GM19467 (cell line): ENCODE measurements around the gene SIAH1.
A peak's percentile ranks its signal among the peaks of the same experiment; 100 is the strongest.
"Not testable (repeated sequence)": the region's sequence is repeated elsewhere in the genome, so short reads cannot be mapped to it uniquely, and the experiment has no call there.

ENCODE experiments used
- ATAC-seq: cut with Tn5 transposase; IDR thresholded peaks from one replicate; pipeline ENCODE4 v1.9.1; 2021; ENCODE audit warnings: mild to moderate bottlenecking, moderate library complexity; ENCODE audit not compliant: unreplicated experiment

Gene SIAH1

DNA sequence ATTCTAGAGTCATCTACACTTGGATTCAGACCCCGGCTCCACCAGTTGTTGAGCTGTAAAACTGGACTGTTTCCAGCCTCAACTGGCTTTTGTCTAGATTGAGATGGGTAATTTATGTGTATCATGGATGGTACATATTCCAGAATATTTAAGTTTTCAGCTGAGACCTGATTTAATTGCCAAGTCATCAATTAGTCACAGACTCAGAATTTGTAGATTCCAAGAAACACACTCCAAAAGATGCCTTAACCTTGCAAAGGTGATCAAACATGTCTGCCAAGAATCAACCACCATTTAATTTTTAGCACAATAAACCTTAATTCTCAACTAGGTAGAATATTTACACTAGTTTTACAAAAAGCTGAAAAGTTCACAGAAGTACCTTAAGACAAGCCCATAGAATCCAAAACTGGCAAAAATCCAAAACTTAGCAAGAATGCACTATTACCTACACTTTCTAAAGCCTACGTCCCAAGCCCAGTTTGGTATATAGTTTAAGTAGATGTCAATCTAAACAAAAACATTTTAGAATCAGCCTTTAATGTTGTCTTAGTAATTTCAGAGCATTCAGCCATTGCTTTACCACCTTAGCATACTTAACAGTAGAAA is 17.7 kb downstream of the SIAH1 start:
- no peak for ATAC-seq

DNA sequence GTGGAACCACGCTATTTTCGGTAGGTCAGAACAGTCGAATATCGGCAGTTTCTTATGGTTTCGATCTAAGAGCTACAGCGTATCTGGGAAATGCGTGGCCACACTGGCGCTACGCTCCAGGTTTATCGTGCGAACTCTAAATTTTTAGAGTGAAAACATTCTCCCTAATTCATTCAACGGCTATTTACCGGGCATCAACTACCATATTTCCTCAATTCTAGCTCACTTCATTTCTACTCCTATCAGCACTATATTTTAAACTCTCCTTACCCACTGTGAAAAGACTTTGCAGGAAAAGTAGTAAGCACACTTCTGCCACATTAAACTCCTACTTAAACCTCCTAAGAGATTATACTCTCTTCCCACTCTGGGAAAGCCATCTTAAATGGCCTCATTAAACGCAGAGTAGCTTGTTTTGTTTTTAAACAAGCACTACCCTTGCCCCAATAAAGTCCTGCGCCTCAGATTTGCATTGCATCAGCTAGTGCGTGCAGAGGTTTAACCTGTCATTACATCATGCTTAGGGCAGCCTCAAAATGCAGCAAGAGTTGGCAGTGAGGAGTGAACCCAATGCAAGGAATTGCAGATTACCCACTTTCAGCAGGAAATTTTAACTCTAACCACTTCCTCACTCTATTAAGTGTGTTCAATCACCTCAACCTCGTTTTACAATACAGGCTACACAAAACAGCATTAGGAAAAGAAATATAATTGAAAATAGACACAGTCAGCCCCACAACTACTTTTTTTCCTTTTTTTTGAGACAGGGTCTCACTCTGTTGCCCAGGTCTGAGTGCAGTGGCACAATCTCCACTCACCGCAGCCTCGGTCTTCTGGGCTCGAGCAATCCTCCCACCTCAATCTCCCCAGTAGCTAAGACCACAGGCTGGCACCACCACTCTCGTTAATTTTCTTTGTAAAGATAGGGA is 18.8 kb downstream of the SIAH1 start:
- ATAC-seq = peak; percentile 41

DNA sequence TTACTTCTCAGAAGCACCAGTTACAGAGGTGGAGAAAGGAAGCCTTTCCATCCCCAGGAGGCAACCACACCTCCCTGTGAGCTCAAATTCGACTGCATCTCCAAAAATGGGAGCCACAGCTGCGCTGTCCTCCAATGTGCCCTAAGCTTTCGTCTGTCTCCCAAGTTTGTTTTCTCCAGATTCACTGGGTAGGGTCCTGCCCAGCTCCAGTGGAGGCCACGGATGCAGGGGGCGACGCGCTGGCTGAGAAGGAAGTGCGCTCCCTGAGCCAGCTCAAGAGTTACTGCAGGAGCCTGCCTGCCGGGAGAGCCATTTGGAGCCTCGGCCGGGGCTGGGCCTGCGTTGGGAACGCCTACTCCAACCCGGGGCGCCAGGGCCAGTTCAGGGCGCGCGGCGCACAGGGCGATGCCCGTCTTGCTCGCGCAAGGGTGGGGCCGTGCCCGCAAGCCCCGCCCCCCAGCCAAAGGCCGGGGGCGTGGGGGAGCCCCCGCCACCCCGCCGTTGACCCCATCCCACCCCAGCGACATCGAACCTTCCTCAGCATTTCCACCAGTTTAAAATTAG is 19.5 kb downstream of the SIAH1 start:
- ATAC-seq = peak; percentile 93

DNA sequence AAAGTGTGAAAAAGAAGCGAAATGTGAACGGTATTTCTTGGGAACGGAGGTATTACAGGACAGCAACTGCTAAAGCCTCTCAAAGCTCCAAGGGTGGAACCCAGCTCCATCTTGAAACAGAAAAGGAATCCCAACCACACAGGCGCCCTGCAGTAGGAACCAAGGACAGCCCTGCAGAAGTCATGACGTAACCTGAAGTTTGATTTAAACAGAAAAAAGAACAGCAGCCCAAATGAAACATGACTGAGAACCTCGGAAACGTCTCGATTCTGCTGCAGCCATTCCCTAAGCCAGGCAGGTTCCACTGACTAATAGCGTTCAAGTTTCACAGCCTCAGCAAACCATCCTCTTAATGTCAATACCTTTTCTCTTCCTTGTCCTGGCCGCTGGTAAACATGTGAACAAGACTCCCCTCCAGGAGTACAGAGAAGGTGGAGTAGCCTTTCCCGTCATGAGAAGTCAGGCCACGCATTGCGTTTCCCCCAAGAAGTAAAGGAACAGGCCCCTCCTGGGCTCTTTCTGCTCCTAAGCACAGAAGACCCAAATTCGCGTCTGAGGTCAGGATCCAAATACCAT is 20.1 kb downstream of the SIAH1 start:
- ATAC-seq = no peak

DNA sequence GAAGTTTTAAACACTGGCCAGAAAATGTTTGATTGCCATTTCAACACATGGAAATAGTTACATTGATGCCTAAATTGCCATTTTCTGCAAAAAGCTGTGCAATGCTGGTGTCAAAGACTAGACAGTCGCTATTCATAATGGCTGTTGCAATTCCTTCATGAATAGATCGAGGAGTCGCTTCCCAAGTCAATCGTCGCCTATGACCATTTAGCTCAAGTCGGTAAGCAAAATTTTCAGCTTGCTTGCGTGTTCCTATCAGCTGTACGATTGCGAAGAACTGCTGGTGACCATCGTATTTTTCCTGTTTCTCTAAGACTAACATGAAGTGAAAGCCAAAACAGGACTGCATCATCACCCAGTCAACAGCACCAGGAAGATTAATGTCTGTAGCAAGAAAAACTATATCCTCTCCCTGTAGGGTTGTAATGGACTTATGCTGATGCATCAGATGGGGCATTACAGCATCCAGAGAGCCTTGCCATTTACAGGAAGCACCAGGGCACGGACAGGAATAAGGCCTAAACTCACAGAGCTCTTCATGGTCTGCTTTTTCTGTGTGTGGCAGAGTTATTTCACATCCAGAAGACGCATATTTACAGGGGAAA is 23.6 kb downstream of the SIAH1 start:
- ATAC-seq = no peak

DNA sequence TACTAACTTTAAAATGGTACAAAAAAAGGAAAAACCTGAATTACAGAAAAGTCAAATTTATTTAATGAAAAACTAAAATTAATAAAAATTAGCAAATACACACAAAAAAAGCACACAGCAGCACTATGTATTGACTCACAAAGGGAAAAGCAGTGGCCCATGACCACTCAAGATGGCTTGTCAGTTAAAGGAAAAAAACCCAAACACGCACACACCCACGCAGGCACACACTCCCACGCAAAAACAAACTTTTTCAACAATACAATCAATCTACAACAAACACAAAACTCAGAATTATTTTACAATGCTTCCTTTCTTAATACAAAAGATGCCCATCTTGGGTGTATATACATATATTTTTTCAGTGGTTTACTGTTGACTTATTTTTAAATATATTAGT is 24.2 kb downstream of the SIAH1 start:
- no peak for ATAC-seq

DNA sequence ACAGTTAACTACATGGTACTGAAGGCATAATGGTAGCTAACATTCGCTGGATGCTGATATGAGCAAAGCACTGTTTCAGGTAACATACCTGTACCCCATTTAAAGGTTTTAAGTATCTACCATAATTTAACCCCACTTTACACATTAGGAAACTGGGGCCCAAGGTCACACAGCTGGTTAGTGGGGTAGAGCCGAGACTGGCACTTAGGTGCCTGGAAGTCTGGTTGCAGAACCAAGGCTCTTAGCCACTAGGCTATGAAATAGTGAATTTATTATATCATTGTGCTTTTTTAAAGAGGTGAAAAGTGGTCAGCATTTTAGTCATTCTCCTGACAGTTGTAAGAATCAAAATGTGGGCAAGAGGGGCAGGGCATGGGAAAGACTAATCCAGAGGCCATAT is 25.2 kb downstream of the SIAH1 start:
- no peak for ATAC-seq

DNA sequence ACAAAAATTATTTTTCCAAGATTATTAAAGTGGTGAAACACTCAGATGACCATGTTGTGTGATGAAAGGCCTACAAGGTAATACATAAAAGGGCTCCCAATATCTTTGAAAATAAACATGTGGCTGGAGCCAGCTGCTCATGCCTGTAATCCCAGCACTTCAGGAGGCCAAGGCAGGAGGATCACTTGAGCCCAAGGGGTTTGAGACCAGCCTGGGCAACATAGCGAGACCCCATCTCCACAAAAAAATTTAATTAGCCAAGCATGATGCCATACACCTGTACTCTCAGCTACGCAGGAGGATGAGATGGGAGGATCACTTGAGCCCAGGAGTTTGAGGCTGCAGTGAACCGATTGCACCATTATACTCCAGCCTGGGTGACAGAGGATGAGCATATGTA is 26.8 kb downstream of the SIAH1 start:
- ATAC-seq = no peak

DNA sequence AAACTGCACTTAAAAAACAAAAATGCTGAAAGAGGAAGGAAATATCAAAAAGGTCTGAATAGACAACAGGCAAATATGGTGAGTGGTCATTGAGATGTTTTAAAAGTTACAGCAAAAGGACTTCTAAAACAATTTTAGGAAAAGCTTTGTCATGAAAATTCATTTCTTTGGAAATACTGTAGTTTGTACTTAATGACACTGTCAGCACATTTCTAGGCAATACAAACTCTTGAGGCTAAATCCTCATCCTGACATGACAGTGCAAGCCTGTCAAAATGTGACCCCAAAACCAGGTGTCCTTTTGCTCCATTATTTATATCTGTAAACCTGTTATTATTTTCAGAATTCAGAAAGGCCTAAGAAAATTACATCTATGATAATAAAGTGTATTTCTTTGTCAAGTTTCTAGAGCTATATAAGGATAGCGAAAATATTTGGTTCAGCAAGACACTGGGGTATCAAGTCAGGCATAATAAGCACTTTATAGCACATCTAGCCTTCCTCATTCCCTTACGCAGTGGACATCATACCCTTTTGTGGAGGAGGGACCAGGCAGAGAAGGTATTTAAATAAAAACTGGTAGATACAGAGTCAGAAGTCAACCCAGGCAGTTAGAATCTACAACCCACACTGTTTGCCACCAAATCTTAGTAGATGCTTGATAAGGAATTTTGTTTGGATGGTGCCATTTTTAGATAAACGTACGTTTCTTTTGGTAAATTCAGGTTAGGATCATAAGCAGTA is 28.4 kb downstream of the SIAH1 start:
- no peak for ATAC-seq

DNA sequence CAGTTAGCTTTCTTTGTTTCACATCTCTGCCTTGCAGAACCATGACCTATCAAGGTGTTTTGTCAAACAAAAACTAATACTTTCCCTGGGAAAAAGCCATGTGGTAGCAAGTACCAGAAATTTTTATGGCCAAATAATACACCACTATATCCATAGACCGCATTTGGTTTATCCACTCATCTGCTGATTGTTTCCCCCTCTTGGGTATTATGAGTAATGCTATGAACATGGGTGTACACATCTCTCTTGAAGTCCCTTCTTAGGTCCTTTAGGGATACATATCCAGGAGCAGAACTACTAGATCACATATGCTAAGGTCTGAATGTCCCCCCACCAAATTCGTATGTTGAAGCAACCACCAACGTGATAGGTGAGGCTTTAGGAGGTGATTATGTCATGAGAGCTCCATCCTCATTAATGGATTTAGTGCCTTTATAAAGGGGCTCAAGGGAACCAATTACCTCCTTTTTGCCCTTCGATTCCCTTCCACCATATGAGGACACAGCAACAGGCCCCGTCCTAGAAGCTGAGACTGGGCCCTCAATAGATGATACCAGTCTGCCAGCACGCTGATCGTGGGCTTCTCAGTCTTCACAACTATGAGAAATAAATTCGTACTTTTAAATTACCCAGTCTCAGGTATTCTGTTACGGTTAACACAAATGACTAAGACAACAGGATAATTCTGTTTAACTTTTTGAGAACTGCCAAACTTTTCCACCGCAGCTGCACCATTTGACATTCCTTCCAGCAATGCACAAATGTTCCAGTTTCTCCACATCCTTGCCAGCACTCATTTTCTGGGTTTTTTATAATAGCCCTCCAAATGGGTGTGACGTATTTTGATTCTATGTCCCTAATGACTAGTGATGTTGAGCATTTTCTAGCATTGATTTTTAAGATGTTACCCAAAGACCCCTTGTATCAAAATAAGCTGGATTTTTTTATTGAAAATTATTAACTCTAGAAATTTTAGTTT is 30.0 kb downstream of the SIAH1 start:
- ATAC-seq = no peak

DNA sequence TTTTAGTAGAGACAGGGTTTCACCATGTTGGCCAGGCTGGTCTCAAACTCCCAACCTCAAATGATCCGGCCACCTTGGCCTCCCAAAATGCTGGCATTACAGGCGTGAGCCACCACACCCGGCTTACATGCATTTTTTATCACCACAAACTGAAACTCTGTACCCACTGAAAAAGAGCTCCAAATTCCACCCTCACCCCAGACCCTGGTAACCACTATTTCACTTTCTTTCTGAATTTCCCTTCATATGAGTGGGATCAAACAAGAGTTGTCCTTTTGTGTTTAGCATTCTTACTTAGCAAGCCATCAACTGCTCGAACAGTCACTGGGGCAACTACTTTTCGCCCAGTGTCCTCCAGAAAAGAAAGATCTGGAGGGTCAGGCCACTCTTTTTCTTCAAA is 30.8 kb downstream of the SIAH1 start:
- ATAC-seq = not testable (repeated sequence)

DNA sequence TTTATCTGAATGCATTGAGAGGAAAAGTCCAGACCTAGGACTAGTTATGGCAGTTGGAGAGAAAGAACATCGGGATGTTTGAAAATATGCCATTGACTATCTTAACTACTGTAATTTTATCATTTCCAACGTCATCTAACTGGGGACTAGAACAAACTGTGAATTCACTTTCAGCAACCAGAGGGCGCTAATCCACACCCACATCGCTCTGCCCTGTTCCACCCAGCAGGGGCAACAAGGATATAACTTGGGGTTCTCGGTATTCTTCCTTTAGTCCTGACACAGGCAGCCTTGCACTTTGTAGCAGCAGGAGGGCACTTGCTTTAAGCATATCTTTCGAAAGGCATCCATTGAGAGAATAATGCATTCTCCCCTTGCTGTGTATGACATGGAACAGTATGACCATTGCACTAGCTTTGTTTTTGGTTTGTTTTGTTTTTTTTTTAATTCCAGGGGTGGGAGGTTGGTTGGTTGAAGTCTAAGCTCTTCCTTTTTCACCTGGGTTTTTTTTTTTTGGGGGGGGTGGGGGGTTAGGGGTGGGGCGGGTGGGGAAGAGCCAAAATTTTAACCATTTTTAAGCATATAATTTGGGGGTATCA is 31.5 kb downstream of the SIAH1 start:
- peak; percentile 73 for ATAC-seq

DNA sequence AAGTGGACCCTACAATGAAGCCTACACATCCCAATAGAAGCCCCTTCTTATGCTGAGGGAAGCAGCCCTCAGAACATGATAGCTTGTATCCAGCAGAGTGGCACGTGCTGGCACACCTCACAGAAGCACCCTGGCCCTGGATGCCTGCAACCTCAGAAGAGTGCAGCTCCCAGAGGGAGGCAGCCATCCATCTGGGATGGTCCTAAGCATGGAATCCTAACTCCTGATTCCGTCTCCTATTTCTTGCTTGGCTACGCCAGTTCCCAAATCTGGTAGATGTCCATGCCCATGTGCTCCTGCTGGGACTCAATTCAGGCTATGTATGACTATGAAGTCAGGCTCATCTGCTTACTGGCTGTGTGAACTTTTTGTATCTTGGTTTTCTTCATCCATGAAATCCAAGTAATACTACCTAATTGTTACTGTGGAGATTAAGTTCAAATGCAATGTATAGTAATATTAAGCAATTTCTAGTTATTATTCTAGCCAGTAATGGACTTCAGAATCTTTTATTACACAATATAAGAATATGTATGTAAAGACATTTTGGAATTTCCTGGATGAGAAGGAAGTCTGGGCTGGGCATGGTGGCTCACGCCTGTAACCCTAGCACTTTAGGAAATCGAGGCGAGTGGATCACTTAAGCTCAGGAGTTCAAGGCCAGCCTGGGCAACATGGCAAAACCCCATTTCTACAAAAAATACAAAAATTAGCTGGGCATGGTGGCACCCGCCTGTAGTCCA is 32.4 kb downstream of the SIAH1 start:
- no peak for ATAC-seq

DNA sequence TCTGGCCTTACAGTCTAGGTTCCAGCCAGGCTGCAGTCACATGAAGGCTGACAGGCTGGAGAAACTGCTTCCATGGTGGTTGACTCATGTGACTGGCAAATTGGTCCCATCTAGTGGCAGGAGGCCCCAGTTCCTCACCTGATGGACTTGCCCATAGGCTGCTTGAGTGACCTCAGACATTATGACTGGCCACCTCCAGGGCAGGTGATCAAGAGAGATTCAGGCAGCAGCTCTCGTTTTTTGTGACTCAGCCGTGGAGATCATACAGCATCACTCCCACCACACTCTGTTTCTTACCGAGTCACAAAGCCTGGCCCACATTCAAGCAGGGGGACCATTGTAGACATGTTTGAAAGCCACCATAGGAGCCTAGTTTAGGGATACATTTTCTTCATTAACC is 34.5 kb downstream of the SIAH1 start:
- ATAC-seq = no peak

DNA sequence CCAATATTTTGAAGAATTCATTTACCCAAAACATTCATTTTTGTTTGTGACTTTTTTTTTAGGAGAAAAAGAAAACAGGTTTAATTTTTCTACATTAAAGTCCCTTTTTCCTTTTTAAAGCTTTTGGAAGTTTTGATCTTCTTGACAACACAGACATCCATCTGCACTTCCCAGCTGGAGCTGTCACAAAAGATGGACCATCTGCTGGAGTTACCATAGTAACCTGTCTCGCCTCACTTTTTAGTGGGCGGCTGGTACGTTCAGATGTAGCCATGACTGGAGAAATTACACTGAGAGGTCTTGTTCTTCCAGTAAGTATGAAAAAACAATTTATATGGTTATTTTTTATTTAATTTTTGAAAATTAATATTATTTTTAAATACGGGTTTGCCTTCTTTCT is 37.2 kb downstream of the SIAH1 start:
- no peak for ATAC-seq

DNA sequence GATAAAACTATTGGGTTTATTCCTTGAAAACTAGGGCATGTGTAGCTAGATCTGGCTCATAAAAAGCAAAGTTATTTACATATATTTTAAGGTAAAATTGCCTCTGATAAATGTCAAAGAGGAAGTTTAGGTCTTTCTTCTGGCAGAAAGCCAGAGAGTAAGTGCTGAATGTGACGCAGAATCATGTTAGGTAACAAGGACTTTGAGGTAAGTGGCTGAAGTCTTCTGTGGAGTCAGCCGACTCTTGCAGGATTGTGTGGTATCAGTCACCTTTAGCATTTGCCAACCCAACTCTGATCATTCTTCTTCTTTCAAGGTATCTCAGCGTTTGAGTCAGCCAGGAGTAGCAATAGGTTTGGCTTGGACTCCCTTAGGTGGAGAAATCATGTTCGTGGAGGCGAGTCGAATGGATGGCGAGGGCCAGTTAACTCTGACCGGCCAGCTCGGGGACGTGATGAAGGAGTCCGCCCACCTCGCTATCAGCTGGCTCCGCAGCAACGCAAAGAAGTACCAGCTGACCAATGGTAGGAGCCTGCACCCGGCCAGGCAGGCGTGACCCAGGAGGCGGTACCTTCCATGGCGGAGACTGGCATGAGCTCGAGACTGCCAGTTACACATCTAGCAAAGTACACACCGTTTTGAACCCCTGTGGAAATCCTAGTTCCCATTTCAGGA is 37.9 kb downstream of the SIAH1 start:
- ATAC-seq = no peak

DNA sequence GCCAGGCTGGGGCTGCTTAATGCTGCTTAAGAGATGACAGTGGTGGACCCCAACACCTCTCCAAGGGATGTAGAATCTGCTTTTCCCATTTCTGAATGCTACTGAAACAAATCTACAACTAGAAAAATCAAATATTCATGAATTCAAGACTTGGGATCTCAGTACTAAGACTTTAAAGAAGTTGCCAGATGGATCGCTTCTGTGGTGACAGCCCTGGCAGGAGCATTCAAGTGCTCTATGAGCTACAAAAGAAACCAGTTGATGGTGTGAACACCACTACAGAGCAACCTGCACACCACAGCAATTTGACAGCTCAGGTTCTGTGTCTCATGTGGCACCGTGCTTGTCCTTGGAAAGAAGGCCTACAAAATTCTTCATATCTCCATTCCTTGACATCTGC is 42.6 kb downstream of the SIAH1 start:
- no peak for ATAC-seq

DNA sequence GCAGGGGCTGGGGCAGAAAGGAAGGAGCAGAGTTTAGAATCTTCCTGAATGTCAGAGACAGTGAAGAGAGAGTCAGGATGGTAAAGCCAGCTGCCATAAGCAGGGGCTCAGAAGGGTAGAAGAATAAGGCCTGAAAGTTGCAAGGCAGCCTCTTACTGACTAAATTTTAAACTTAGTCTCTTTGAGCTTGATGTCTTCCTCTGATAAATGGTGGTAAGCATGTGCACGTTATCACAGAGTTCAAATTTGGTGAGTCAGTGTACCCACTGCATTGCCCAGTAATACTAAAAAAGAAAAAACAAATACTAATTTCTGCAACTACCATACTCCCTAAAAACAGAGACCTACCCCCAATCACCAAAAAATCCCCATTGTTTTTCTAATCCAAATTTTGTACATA is 45.2 kb downstream of the SIAH1 start:
- ATAC-seq = no peak
